ENCODE measurements around the gene CSF1. TPM values are rescaled to one million over a fixed set of nuclear protein-coding genes. Genes with fewer than 3 reads are reported as not detected.
"Not testable (repeated sequence)": the region's sequence is repeated elsewhere in the genome, so short reads cannot be mapped to it uniquely, and the experiment has no call there.

The CSF1 gene
- total and polyA plus RNA-seq, 12 donors: 3.8 to 295 (median 88.5) TPM

DNA sequence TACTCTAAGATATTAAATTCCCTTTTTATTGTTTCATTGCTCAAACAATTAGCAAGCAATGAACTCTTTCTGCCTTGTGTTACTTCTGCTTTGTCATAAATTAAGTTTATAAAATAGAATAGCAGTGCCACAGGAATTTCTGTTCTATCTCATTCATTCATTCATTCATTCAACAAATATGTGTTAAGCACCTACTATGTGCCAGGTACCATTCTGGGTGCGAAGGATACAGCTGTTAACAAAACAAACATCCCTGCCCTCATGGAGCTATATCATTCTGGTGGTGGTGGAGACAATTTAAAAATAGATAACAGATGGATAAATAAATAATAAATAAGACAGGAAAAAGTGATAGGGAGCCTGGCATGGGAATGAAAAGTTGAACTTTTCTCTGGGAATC, 39.4 kb downstream of the CSF1 start:
- WGBS, 4 donors: 76 to 93% (median 85%) methylated on average over 1 of the region's 1 CpG
- Histone ChIP-seq H3K36me3 (replicated peaks in 1 of 2) (no peaks in the 10 kb centered on the region), H3K27ac (no peak overlapping the region), H3K9me3 (replicated peaks in 1 of 3) (no peaks in the 10 kb centered on the region), H3K4me3 (no peak overlapping the region), H3K27me3 (no peaks in the 10 kb centered on the region), H3K4me1 (replicated peaks in 1 of 2) (no peaks in the 10 kb centered on the region)
- no peak for TF ChIP-seq POLR2A (IDR thresholded peaks at IDR 0.05)
- no peak for TF ChIP-seq CTCF (IDR thresholded peaks at IDR 0.05)
- intact Hi-C loops (cut with DNase I): no loop called here
- no peak for DNase-seq

- no peaks in the 10 kb centered on the region for H3K36me3 ChIP-seq (replicated peaks in 1 of 2)
- no peak for TF ChIP-seq POLR2A (IDR thresholded peaks at IDR 0.05)
- TF ChIP-seq CTCF (IDR thresholded peaks at IDR 0.05): no peak
- H3K4me3 ChIP-seq: no peak overlapping the region
- no peak overlapping the region for H3K27ac ChIP-seq
- no peaks in the 10 kb centered on the region for H3K4me1 ChIP-seq (replicated peaks in 1 of 2)
- H3K9me3 ChIP-seq (replicated peaks in 1 of 3): no peaks in the 10 kb centered on the region
- WGBS, 4 donors: 90 to 94% (median 92%) methylated on average over 2 of the region's 2 CpGs
- no peaks in the 10 kb centered on the region for H3K27me3 ChIP-seq
- intact Hi-C loops (cut with DNase I): no loop called here
- DNase-seq: no peak
Measured at GRCh38 chr1:109950509-109950908, 39.9 kb downstream of the CSF1 start.

DNA sequence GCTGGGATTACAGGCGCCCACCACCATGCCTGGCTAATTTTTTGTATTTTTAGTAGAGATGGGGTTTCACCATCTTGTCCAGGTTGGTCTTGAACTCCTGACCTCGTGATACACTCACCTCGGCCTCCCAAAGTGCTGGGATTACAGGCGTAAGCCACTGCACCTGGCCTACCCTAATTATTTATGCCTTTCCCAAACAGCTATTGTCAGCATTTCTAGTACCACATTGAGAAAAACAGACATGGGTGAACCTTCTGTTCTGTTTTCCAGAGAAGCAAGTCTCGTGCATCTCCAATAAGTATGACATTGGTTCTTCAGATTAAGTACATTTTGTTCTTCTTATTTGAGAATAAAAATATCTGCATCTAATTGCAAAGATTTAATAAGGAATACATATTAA, 40.9 kb downstream of the CSF1 start:
- 95 to 97% (median 95%) methylated on average over 5 of the region's 5 CpGs for WGBS, 4 donors
- H3K4me1 ChIP-seq (replicated peaks in 1 of 2); H3K9me3 ChIP-seq (replicated peaks in 1 of 3); H3K36me3 ChIP-seq (replicated peaks in 1 of 2); intact Hi-C loops (cut with DNase I); H3K27ac ChIP-seq; H3K27me3 ChIP-seq; H3K4me3 ChIP-seq; DNase-seq: not testable (repeated sequence)

- 29 to 70% (median 49%) methylated on average over 1 of the region's 1 CpG for WGBS, 4 donors
- H3K27me3 ChIP-seq: no peaks in the 10 kb centered on the region
- no peaks in the 10 kb centered on the region for H3K4me1 ChIP-seq (replicated peaks in 1 of 2)
- H3K27ac ChIP-seq: no peak overlapping the region
- no peaks in the 10 kb centered on the region for H3K9me3 ChIP-seq (replicated peaks in 1 of 3)
- no peak for TF ChIP-seq CTCF (IDR thresholded peaks at IDR 0.05)
- no peak for TF ChIP-seq POLR2A (IDR thresholded peaks at IDR 0.05)
- H3K36me3 ChIP-seq (replicated peaks in 1 of 2): no peaks in the 10 kb centered on the region
- intact Hi-C loops (cut with DNase I): no loop called here
- no peak overlapping the region for H3K4me3 ChIP-seq
- no peak for DNase-seq
Measured at GRCh38 chr1:109954041-109954512, 43.4 kb downstream of the CSF1 start.

DNA sequence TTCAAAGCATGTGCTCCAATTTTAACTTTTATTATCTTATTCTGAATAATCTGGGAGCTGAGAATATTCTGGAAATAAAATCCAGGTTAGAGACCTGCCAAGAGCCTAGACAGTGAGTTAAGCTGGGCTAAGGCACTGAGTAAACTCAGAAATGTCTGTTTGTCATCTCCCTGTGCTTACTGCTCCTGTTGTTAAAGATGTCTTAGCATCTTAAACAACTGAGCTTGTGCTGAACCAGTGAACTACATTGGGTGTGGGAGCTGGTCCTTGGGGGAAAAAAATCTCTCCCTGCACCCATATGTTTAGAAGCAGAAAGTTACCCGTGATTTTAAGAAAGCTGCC, 49.0 kb downstream of the CSF1 start:
- H3K9me3 ChIP-seq (replicated peaks in 1 of 3): no peaks in the 10 kb centered on the region
- 64 to 81% (median 70%) methylated on average over 1 of the region's 1 CpG for WGBS, 4 donors
- H3K4me3 ChIP-seq: no peak overlapping the region
- peak overlapping the region in 1 of 5 donors; percentile 7 for H3K27ac ChIP-seq
- no peaks in the 10 kb centered on the region for H3K4me1 ChIP-seq (replicated peaks in 1 of 2)
- TF ChIP-seq CTCF (IDR thresholded peaks at IDR 0.05) (no peak), POLR2A (IDR thresholded peaks at IDR 0.05) (no peak)
- no peaks in the 10 kb centered on the region for H3K27me3 ChIP-seq
- intact Hi-C loops (cut with DNase I): no loop called here
- no peaks in the 10 kb centered on the region for H3K36me3 ChIP-seq (replicated peaks in 1 of 2)
- DNase-seq: no peak
